Stimulated activated CD4-positive, alpha-beta T cell treated with anti-CD3 and anti-CD28 coated beads, Interleukin-4, amount 100 ng/mL, for 1 hour (primary cell): ENCODE data around the gene RASA4B.
"Not testable (repeated sequence)": the region's sequence is repeated elsewhere in the genome, so short reads cannot be mapped to it uniquely, and the experiment has no call there.

Source experiments
- DNase-seq: peaks from one replicate; pipeline ENCODE4 v3.0.0-alpha.2; 2020

The RASA4B gene

DNA sequence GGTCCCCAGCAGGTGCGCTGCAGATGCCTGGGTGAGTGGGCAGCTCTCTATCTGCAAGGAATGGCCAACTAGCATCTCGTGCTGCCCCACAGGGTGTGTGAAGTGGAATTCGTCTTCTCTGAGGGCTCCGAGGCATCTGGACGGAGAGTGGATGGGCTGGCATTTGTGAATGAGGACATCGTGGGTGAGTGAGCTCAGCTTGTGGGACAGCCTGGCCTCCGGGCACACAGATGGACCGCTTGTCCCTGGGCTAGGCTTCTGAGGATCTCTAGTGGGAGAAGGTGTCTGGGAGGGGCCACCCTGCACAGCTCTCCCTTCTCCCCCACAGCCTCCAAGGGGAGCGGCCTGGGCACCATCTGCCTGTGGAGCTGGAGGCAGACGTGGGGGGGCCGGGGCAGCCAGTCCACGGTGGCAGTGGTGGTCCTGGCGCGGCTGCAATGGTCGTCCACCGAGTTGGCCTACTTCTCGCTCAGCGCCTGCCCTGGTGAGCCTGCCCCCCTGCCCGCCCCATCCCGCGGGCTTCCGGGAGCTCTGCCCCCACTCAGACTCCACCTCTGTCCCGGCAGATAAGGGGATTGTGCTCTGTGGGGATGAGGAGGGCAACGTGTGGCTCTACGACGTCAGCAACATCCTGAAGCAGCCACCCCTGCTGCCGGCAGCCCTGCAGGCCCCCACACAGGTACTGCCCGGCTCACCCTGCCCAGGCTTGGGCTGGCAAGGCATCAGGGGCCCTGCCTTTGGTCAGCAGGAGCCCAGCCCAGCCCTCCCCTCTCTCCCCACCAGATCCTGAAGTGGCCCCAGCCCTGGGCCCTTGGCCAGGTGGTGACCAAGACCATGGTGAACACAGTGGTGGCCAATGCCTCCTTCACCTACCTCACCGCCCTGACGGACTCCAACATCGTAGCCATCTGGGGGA, 45.2 kb downstream of the RASA4B start:
- DNase-seq, result no peak

DNA sequence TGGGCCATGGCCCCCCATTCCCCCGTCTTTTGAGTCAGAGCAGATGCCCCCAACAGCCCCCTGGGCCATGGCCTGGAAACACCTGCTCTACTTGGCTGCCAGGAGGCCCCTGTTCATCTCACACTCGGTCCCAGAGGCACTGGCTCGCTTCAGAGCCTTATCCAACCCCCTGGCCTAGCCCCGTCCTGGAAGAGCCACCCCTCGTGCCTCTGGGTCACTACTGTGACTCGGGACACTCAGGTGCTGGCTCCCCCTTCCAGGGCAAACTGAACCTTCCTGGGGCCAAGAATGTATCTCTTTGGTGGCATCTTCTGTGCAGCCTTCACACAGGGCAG, 45.8 kb downstream of the RASA4B start:
- no peak for DNase-seq

GRCh38 chr7:102469972-102470825, 47.4 kb downstream of the RASA4B start:
- no peak for DNase-seq

DNA sequence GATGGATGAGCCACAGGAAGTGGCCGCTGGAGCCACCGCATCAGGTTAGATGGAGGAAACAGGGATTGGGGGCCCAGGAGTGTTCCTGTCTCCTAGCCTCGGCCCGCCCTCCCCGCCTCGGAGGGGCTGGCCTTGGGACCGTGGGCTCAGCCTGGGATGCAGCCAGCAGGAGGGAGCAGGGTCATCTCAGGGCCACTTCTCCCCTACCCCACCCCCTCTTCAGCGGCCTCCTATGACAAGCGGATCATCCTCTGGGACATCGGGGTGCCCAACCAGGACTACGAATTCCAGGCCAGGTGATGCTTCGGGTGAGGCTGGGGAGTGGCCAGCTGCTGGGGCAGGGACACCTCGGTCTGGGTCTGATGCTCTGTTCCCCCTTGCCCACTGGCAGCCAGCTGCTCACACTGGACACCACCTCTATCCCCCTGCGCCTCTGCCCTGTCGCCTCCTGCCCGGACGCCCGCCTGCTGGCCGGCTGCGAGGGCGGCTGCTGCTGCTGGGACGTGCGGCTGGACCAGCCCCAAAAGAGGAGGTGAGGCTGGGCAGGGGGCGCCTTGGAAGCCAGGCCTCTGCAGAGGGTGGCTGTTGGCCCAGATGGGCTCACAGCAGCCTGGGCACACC, 48.1 kb downstream of the RASA4B start:
- DNase-seq, result no peak

GRCh38 chr7:102468478-102469350, 48.9 kb downstream of the RASA4B start:
- DNase-seq, result no peak

DNA sequence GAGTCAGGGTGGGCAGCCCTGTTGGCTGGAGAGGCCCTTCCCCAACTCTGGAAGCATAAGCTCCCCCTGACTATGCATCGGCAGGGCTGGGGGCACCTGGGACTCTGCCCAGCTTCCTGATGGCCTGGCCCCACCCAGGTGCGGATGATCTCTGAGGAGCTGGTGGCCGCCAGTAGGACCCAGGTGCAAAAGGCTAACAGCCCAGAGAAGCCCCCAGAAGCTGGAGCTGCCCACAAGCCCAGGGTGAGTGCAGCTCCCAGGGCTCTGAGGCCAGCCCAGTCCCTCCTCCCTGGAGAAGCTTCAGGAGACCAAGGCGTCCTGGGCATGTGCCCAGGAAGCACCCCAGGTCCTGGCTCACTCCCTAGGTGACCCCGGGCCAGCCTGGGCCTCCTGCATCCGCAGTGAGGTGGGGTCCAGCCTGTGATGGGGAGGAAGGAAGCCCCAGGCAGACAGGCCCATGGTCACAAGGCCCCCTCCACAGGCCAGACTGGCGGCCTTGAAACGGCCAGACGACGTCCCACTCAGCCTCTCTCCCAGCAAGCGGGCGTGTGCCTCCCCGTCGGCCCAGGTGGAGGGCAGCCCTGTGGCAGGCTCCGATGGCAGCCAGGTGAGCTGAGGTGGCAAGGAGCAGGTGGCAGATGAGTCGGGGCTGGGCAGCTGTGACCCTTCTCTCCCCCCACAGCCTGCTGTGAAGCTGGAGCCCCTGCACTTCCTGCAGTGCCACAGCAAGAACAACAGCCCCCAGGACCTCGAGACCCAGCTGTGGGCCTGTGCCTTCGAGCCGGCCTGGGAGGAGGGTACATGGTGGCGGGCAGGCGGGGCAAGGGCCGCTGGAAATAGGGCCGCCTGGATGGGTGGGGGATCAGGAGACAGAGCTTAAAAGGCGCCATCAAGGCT, 49.7 kb downstream of the RASA4B start:
- no peak for DNase-seq

GRCh38 chr7:102466097-102466496, 51.5 kb downstream of the RASA4B start:
- DNase-seq, result no peak

GRCh38 chr7:102464577-102465280, 52.8 kb downstream of the RASA4B start, which contains the start of the genes ALKBH4 and LRWD1:
Gene ALKBH4 (minus strand): TSS chr7:102464863. CDS start chr7:102464836, 27 bp downstream.
Gene LRWD1 (plus strand): TSS chr7:102464984. CDS start chr7:102465081, 97 bp downstream.
- peak; percentile 97 for DNase-seq

- DNase-seq, result no peak
Observed at GRCh38 chr7:102463841-102464576, 53.6 kb downstream of the RASA4B start.

GRCh38 chr7:102460467-102460866, 57.1 kb downstream of the RASA4B start:
- no peak for DNase-seq

DNA sequence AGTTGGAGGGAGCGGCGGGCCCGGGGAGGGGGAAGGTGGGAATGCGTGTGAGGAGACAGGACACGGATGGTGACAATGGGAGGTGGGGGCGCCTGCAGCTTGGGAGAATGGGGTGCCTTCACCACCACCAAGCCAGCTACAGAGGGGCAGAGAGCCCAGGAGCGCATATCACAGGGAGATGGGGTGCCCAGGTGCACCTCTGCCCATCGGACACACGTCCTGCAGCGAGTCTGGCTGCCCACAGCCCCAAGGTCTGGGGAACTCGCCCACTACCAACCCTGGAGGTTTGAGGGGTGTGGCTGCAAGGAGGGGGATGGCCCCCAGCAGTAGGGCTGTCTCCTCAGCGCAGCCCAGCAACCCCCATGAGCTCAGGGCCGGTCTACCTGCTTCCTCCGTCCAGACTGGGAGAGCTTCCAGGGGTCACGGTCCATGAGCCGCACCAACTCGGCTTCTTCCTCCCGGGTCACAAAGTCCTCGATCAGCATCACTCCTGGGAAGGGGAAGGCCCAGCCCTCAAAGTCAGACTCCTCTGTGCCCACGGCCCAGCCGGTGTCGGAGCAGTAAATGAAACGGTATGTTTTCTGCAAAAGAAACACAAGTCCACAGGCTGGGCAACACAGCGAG, 58.2 kb downstream of the RASA4B start:
- DNase-seq, result no peak

DNA sequence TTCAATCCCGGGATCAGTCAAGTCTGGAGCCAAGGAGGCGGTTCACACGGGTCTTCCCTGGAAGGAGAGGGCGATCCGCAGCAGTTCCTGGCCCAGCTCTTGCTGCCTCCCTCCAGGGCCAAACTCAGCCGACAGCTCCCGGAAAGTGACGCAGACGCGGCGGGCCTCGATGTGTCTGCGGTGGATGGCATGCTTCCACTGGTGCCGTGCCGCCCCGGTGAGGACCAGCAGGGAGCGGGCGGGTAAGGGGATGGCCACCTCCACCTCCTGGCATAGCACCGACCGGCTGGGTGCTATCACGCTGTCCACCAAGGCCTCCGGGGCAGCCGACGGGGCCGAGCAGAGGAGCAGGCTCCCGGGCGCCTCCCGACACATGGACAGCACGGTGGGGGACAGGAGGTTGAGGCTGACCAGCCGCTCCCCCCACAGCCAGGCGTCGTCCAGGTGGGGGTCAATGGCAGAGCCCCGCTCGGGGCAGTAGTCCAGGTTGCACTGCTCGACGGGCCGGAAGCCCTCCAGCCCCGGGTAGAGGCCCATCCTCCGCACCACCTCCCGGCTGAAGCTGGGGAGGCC, 60.1 kb downstream of the RASA4B start:
- DNase-seq, result no peak

DNA sequence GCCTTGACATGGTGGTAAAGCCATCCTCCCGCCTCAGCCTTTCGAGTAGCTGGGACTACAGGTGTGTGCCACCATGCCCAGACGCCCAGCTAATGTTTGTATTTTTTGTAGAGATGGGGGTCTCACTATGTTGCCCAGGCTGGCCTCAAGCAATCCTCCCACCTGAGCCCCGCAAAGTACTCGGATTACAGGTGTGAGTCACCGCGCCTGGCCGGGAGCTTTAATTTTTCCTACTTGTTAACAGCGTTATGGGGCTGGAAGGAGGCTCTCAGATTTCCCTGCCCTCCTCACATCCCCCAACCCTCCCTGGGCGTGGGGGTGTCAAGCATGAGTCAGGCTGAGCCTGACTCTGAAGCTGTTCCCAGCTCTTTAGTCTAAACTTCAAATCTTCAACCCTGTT, 61.2 kb downstream of the RASA4B start:
- no peak for DNase-seq

- no peak for DNase-seq
Observed at GRCh38 chr7:102455596-102455995, 62.0 kb downstream of the RASA4B start.

- DNase-seq, result not testable (repeated sequence)
Observed at GRCh38 chr7:102454932-102455331, 62.6 kb downstream of the RASA4B start.

- no peak for DNase-seq
Observed at GRCh38 chr7:102454468-102454867, 63.1 kb downstream of the RASA4B start.

GRCh38 chr7:102453319-102453718, 64.3 kb downstream of the RASA4B start:
- no peak for DNase-seq

DNA sequence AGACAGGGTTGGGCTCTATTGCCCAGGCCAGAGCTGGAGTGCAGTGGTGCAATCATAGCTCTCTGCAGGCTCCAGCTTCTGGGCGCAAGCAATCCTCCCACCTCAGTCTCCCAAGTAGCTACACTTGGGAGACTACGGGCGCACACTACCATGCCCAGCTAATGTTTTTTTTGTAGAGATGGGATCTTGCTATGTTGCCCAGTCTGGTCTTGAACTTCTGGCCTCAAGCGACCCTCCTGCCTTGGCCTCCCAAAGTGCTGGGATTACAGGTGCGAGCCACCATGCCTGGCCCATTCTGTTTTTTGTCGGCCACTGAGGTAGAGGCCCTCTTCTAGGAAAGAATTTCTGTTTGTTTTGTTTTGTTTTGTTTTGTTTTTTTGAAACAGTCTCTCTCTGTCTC, 65.1 kb downstream of the RASA4B start:
- no peak for DNase-seq
